ENCODE measurements around the gene FAM174C.

FAM174C gene

DNA sequence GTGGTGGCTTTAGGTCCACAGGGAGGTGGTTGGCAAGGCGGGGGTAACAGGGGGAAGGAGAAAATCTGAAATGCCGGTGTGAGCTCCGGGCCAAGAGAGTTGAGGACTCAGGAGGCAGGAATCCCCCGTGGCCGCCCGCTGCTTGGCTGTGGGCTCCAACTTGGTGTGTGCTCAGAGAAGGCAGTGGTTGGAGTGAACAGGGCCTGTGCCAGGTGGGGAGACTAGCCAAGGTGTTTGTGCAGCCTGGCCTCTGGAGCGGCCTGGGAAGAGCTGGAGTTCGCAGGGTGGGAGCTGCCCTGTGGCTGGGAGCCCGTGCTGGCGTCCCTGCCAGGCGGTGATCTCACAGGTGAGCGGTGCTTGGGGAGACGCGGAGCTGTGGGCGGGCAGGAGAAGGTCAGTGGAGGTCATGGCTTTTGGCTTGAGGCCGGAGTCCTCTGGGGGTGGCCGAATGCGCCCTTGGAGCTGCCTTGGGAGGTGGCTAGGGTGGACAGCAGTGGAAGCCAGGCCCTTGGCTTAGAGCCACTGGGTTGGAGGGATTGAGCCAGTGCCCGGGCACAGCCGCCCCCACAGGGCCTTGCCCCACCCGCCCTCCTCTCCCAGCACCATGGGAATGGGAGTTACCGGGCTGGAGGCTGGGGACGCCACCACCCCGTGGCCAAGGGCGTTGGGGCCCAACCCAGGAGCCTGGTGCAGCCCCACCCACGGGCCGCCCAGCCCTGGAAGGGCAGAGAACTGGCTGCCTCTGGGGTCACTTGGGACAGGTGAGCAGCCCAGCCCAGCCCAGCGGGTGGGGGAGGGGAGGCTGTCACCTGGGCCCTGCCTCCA lies 13.3 kb upstream of the FAM174C start:
- DNase-seq (ENCODE audit: low spot score), result no peak

DNA sequence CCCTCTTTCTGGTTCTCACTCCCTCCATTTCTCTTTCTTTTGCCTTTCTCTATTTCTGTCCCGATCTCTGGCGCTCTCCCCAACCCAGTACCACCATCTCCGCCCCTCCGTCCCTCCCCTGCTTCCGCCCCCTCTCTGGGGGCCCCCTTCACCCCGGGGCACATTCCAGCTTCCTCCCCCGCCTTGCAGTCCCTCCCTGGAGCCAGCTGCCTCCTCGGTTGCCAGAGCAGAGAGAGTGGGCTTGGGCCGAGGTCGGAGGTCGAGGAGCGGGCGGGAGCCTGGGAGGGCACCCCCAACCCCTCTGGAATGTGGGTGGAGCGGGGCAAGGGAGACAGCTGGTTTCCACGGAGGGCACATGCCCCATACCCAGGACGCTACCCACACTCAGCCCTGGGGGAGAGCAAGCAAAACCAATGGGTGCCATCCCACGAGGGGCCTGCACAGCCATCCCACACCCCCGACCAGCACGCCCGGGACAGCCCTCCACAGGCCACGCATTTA lies 12.7 kb upstream of the FAM174C start:
- no peak for DNase-seq (ENCODE audit: low spot score)

DNA sequence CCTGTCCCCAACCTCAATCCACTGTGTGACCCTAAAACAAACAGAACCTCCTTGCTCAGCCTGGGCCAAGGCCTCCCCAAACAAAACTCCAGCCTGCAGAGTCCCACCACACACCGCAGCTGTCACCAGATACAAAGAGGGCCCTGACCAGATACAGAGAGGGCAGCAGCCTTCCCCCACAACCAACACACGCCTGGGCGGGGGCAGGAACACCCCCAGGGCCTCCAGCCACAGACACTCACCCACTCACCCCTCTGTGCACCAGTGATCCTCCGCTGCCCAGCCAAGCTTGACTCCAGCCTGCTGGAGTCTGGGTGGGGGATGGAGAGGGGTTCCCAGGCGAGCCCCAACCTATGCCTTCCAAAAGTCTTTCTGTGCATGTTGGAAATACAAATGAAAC lies 12.1 kb upstream of the FAM174C start:
- DNase-seq (ENCODE audit: low spot score), result no peak

DNA sequence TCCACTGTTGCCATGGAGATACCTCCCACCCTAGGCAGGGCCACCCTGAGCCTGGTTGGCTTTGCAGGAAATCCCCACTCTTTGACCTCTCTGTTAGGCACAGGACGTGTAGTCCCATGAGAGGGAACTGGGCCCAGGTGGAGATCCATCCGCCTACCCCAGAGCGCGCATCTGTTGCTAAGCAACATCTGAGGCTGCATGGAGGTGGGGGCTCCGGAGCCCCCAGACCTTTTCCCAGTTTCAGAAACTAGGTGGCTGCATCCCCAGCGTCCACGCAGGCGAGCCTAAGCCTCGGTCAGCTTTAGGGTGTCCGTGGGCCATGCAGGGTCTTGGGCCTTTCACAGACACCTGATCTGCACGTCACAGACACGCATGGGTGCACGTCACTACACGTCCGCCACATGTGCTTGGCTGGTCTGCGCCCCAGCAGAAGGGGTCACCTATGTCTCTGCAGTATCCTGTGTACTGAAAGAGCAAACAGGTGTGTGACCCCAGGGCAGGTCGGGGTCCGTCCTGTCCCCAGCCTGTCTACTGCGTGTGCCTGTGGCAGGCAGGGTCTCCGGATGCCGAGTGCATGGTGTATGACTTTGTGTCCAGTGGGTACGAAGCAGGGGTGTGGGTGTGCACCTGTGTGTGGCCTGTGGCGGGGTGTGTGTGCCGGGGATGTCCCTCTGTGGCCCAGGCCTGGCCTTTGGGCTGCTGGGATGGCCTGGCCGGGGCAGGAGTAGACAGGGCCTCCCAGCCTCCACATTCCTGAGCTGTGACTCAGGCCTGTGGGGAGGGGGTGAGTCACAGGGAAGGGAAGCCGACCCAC lies 10.3 kb upstream of the FAM174C start:
- DNase-seq (ENCODE audit: low spot score), result no peak

DNA sequence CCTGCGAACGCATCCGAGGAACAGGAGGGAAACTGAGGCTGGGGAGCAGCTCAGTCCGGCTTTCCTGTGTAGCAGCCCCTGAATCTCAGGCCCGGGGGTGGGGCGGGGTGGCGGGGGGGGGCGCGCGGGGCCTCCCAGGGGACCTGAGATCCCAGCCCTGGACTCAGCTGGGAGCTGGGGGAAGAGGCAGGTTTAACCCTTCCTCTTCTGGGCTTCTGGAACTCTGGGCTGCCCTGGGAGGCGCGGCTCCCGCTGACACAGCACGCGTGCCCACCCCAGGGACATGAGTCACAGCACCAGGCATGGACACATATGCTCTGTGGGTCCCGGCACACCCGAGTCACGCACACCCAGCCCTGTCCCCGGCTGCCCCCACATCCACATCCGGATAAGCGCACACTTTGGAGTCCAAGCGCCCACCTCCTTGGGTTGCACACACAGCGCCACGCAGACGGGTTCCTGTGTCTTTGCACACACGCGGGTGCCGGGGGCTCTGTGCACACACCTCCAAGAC lies 9.7 kb upstream of the FAM174C start:
- DNase-seq (ENCODE audit: low spot score), result no peak

DNA sequence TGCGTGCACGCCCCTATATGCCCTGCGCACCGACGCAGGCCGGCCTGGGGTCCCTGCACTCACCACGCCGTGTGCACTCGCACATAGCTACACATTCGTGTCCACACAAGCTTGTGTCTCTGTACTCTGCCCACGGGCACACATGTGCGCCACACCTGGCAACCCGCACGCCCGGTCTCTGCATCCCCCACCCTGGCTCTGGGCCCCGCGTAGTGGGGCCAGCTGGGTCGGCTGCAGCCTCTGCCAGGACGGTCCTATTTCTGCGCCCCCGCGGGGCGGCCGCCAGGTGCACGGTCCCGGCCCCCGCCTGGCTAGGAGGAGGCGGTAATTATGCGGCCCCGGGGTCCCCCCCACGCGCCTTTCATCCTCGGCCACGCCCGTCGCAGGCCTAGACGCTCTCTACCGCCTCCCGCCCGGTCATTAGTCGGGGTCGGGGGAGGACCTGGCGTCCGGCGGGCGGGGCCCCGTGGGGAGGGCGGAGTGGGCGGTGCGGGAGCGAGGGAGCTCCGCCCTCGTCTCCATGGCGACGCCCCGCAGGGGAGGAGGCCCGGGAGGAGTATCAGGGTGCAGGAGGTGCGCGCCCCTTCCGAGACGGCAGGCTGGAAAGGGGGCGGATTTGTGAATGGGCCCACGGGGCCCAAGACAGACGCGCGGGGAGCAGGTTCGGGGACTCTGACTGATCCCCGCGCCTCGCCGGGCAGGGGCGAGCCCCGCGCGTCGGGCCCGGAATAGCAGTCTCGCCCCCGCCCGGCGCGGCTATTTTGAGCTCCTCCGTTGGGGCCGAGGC lies 9.0 kb upstream of the FAM174C start:
- DNase-seq (ENCODE audit: low spot score), result peak; percentile 84

DNA sequence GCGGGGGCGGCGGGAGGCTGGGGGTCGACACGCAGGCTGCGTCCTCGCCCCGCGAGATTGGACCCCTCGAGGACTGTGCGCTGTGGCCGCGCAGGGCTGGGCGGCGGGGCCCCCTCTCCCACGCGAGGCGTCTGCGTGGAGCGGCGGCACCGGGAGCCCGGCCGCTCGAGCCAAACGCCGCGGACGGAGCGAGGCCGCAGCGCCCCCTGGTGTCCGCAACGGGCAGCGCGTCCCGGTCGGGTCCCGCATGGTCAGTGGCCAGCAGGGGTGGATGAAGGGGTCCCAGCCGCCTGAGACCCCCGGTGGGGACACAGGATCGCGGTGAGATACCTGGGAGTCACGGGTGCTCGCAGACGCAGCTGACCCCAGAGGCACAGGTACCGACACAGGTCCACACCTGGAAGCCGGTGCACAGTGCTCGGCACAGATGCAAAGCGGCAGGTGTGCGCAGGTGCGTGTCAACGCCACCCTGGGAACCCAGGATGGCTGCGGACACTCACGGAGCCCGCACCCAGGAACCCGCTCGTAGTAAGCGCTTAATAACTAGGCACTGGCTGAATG lies 8.3 kb upstream of the FAM174C start:
- DNase-seq (ENCODE audit: low spot score), result no peak

DNA sequence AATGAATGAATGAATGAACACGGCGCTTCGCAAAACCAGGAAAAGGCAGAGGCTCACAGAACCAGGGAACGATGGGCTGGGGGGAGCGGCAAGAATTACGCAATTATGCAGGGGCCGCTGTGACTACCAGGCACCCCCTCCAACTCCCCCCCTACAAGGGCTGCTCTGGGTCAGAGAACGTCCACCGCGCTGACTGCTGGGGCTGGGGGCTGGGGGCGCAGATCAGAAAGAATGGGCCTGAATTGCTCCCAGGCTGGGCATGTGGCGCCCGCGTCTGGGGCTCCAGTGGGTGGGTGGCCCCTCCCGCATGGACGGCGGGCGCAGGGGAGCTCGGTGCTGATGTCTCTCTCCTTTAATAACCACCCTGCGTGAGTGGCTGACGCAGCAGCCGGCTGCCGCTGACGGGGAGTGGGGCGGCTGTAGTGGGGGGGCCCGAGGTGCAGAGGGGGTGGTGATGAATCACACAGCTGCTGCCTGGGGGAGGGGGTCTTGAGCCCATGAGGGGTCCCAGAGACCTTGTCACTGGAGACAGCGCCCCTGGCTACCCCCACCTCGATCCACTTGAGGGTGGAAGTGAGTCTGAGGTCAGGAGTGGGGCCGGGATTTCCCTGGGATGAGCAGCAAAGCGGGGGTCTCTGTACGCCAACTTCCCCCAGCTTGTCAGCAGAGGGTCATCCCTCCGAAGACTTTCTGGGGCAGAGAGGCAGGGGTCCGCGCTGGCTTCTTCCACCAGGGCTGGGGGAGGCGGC lies 7.7 kb upstream of the FAM174C start:
- no peak for DNase-seq (ENCODE audit: low spot score)

DNA sequence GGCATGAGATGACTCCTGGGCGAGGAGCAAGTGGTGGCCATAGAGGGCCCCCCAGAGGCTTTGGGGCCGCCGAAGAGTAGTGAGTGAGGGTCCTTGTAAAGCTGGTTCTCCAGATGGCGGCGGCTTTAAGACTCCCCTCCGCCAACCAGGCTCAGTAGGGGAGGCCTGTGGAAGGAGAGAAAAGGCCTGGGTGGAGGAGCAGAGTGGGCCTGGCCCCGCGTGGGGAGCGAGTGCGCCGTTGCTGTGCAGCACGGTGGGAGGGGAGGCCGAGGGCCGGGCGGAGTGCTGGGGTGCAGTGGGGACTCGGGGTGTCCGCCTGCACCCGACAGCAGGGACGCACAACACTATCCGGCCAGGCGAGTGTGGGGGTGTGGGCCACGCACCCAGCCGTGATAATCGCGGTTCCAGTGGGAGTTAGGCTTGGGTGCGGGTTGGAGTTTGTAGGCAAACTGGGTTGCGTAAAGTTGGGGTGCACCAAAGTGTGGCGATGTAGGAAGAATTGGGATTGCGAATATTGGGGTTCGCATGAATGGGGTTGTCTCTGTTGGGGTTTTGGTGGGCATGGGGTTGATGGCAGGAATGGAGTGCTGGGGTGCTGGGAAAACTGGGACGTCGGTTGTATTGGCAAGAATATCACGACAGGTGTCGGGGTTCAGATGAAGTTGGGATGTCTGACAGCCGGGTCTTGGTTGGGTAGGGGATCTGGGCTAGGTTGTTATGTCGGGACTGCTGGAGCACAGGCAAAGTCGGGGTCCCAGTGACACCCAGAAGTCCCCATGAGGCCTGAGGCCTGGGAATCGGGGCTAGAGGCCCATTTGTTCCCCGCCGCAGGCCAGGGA lies 6.9 kb upstream of the FAM174C start:
- DNase-seq (ENCODE audit: low spot score), result no peak

DNA sequence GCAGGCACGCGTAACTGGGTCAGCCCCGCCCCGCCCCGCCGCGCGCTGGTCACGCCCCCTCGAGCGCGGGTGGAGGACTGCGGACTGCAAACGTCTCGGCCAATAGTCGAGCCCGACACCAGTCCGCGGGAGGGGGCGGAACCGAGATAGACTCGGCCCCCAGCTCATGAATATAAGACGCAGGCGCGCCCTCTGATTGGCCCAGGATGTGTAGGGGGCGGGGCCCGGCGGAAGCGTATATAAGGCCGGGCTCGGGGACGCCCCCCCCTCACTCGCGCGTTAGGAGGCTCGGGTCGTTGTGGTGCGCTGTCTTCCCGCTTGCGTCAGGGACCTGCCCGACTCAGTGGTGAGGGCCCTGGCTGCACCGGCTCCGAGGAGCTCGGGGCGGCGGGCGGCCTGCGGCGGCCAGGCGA lies 6.3 kb upstream of the FAM174C start, which contains the start of gene CIRBP:
CIRBP (plus strand) TSS at position 268 of the 413 bp plus-strand sequence. CDS start 1,602 bp downstream, outside the sequence.
- DNase-seq (ENCODE audit: low spot score), result peak; percentile 99

DNA sequence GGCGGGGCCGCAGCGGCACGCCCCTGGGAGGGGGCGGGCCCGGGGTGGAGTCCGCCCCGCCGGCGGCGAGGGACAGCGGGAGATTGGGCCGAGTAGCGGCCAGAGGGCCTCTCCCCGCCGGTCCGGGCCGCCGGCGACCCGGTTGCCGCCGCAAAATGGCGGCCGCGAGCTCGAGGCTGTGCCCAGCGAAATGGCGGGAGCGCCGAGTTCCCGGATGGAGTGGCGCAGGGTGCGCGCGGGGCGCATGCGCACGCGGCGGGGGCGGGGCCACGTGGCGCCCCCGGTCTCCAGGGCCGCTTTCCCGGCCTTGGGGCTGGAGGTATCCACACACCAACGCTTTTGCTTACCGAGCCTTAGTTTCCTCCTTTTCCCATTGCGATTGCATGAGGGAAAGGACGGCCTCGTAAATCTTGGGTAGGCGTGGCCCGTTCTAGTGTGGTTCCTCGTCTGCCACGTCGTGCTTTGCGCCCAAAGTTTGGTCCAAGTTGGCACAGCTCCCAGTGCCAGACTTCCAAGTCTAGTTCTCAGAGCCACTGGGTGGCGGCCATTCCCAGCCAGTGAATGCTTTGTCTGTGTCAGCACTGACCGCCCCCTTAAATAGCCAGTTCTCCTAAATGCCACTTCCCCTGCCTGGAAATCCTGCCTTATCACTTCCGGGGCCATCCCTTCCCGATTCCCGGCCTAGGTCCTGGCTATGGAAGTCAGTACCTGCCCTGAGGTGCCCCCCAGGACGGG lies 5.7 kb upstream of the FAM174C start:
- DNase-seq (ENCODE audit: low spot score), result peak; percentile 86

DNA sequence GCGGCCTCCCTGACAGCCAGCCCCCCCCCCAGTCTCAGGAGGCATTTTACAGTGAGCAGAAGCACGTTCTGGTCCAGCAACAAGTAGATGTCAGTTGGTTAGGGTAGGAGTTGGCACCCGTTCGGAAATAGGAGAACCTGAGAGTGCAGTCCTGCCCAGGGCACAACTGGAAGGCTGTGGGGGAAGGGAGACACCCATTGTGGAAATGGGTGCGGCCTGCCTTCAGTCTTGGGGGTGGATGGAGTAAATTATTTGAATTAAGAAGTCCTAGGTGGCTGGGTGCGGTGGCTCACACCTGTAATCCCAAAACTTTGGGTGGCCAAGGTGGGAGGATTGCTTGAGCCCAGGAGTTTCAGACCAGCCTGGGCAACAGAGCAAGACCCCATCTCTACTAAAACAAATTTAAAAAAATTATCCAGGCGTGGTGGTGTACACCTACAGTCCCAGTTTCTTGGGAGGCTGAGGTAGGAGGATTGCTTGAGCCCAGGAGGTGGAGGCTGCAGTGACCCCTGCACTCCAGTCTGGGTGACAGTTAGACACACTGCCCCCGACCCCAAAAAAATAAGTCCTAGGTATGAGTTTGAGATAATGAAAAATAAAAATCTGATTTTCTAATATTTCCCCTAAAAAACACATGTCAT lies 5.0 kb upstream of the FAM174C start:
- DNase-seq (ENCODE audit: low spot score), result no peak

DNA sequence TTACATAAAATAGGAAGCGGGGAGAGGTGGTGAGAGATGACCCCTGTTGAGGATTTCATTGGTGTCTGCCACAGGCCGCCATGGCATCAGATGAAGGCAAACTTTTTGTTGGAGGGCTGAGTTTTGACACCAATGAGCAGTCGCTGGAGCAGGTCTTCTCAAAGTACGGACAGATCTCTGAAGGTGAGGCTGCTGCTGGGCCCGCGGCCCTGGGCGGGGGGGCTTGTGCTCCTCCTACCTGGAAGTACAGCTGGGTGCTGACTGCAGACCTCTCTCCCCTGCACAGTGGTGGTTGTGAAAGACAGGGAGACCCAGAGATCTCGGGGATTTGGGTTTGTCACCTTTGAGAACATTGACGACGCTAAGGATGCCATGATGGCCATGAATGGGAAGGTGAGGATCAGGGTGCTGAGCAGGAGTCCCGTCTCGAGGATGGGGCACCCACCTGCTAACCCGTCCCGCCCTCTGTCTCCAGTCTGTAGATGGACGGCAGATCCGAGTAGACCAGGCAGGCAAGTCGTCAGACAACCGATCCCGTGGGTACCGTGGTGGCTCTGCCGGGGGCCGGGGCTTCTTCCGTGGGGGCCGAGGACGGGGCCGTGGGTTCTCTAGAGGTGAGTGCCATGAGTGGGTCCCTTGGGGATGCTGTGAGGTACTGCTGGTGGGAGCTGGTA lies 4.3 kb upstream of the FAM174C start:
- no peak for DNase-seq (ENCODE audit: low spot score)

DNA sequence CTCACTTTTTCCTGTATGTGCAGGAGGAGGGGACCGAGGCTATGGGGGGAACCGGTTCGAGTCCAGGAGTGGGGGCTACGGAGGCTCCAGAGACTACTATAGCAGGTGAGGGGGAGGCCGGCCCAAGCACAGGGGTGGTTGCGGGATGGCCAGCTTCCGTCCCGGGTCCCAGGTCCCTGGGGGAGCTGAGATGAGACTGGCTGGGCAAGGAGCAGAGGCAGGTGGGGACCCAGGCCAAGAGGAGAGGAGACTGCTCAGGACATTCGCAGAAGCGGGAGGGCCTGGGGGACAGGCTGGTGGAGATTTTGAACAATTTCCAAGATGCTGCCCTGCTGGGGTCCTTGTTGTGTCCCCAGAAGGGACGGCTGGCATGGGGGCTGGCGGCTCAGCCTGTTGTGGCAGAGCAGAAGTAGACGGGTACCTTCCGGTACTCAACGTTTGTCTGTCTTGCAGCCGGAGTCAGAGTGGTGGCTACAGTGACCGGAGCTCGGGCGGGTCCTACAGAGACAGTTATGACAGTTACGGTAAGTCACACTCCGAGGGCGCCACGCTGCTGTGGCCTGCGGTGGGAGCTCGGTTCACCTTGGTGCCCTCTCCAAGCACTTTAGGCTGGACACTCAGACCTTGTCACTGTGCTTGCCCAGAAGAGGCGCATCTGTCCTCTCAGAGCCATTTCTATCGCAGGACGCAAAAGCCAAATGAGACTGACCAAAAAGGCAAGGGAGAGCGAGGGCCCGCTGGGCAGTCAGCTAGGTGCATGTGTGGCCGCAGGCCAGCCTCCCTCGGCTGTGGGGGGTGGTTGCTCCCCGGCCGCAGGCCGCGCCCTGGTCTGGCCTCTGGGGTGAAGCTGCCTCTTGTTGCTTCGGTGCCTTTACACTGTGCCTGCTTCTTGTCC lies 3.6 kb upstream of the FAM174C start:
- no peak for DNase-seq (ENCODE audit: low spot score)

DNA sequence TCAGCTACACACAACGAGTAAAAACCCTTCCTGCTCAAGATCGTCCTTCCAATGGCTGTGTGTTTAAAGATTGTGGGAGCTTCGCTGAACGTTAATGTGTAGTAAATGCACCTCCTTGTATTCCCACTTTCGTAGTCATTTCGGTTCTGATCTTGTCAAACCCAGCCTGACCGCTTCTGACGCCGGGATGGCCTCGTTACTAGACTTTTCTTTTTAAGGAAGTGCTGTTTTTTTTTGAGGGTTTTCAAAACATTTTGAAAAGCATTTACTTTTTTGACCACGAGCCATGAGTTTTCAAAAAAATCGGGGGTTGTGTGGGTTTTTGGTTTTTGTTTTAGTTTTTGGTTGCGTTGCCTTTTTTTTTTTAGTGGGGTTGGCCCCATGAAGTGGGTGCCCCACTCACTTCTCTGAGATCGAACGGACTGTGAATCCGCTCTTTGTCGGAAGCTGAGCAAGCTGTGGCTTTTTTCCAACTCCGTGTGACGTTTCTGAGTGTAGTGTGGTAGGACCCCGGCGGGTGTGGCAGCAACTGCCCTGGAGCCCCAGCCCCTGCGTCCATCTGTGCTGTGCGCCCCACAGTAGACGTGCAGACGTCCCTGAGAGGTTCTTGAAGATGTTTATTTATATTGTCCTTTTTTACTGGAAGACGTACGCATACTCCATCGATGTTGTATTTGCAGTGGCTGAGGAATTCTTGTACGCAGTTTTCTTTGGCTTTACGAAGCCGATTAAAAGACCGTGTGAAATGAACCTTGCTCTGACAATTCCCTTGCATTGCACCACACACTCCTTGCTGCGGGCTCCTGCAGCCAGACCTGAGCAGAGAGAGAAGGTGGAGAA lies 2.7 kb upstream of the FAM174C start:
- no peak for DNase-seq (ENCODE audit: low spot score)

Measured in COLO829 (cell line).